Transverse colon (tissue), 4 donors: ENCODE data around the gene SWSAP1. TPM values are rescaled to one million over a fixed set of nuclear protein-coding genes. Genes with fewer than 3 reads are reported as not detected.

ENCODE experiments used
- DNase-seq: peaks from one replicate; pipeline ENCODE4 v3.0.0-alpha.2; 2019
- H3K27ac ChIP-seq, 4 donors: fragments of 200-600 bp; sonication (generic); 2 replicates each; pipeline ENCODE4 v1.5.1; 2016 to 2018; ENCODE audit warnings: inconsistent platforms in 4 of 4
- H3K27me3 ChIP-seq: fragments of 200-600 bp; sonication (generic); 2 replicates; pipeline ENCODE4 v1.5.1; 2017; ENCODE audit warnings: inconsistent platforms
- H3K36me3 ChIP-seq, 4 donors: fragments of 200-600 bp; sonication (generic); 2 replicates each; pipeline ENCODE4 v1.5.1; 2017 to 2019; ENCODE audit warnings: inconsistent platforms in 4 of 4
- H3K4me1 ChIP-seq, 4 donors: fragments of 200-600 bp; sonication (generic); 2 replicates each; pipeline ENCODE4 v1.5.1; 2017 to 2020; ENCODE audit warnings: inconsistent platforms in 4 of 4
- H3K4me3 ChIP-seq, 4 donors: fragments of 200-600 bp; sonication (generic); 1 replicate in 1 of 4; 2 replicates in 3 of 4; pipeline versions ENCODE4 v1.5.1 to v1.6.1; 2017 to 2019; ENCODE audit warnings: inconsistent platforms in 4 of 4
- H3K9me3 ChIP-seq, 2 donors: fragments of 200-600 bp; sonication (generic); 2 replicates each; pipeline ENCODE4 v1.5.1; 2017 to 2019; ENCODE audit warnings: inconsistent platforms in 2 of 2
- EP300 ChIP-seq: sonication (generic); formaldehyde crosslinking; IDR thresholded peaks from one replicate; pipeline ENCODE4 v1.6.1; 2017; ENCODE audit warnings: antibody characterized with exemption, low read depth
- POLR2A ChIP-seq: fragments of 450-650 bp; IDR thresholded peaks from one replicate; pipeline ENCODE4 v1.6.1; 2016; ENCODE audit warnings: antibody characterized with exemption, mild to moderate bottlenecking, moderate library complexity
- POLR2AphosphoS5 ChIP-seq, 3 donors: sonication (generic); formaldehyde crosslinking; IDR thresholded peaks; one replicate each; pipeline ENCODE4 v1.6.1; 2016; ENCODE audit warnings: antibody characterized with exemption in 3 of 3
- WGBS, 2 donors: methylation state at CpG; one replicate each; pipeline ENCODE4 v1.1.5; 2018; ENCODE audit warnings: low coverage in 1 of 2; 5-methylcytosine and 5-hydroxymethylcytosine counted together
- in situ Hi-C, 4 donors: fragments of 200-750 bp; cut with MboI; loops; one replicate each; pipeline versions ENCODE4 v1.15.0 to v1.15.1; 2017; ENCODE audit warnings: low sequenced_read_pairs in 3 of 4, low pct_ligation_motif_present in 1 of 4, low pct_unique_long_range_greater_than_20kb in 1 of 4
- intact Hi-C: fragments of 100-400 bp; cut with DNase I; formaldehyde crosslinking; loops from one replicate; pipeline ENCODE4 v1.15.1; 2023; ENCODE audit warnings: low total_unique reads
- total RNA-seq, 4 donors: library from RNA; depleted of rRNA; stranded (reverse); fragments of >200 nt; gene quantifications; one replicate each; pipeline ENCODE4 v1.1.0, GENCODE V29; 2016
- TF ChIP-seq, protein P1 (sequence below), 5 experiments: fragments of 200-600 bp in 3 of 5; fragments of 450-650 bp in 2 of 5; sonication (generic) in 3 of 5; IDR thresholded peaks; 1 replicate in 2 of 5; 2 replicates in 3 of 5; pipeline ENCODE4 v1.5.1; 2016 to 2017; ENCODE audit warnings: antibody characterized with exemption in 5 of 5, inconsistent platforms in 3 of 5, mild to moderate bottlenecking in 2 of 5, moderate library complexity in 1 of 5

Gene SWSAP1
- total RNA-seq, 4 donors from 2014 or later = 2.1 to 11.1 (median 2.6) TPM

DNA sequence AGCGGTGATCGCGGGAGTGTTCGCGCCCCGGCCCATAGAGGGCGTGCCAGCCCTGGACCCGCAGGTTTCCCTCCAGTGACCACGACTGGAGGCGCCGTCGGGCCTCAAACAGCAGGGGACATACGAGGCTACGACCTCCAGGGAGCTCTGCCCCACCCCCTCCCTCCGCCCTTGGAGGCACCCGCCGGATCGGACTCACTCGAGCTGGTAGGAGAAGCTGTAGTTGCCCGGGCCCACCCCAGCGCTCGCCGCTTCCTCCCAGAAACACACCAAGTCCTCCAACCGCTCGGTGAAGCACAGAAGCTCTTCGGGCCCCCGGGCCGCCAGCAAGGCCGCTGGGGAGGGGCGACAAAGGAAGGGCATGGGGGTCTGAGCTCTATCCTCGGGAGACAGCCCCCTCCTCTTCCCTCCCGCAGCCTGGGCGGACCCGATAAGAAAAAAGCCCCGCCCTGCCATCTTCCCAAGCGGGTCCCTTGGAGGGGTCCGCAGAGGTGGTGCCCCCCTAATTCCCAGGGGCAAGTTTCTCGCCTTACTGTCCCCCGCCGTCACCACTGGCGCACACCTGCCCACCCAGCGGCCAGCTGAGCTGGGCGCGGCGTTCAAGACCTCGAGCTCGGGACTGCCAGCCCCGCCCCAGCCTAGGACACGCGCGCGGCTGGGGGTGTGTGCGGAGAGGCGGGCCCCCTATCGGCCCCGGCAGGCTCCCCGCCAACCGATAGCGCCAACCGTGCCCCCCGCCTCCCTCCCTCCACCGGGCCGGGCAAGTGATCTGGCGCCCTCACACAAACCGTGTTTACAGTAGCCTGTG lies 8.6 kb downstream of the SWSAP1 start:
- Histone ChIP-seq H3K9me3 (no peaks in the 10 kb centered on the region), H3K27ac (peak overlapping the region in 1 of 4 donors; percentile 57), H3K36me3 (no peaks in the 10 kb centered on the region), H3K4me3 (peak overlapping the region in 3 of 4 donors; percentile 2 to 45 (median 34)), H3K4me1 (peaks cover 25 to 44% (median 37%) of the 10 kb centered on the region in 4 donors), H3K27me3 (peaks cover 18% of the 10 kb centered on the region)
- intact Hi-C loops (no loop called here), in situ Hi-C loops (loop anchor here in 1 of 4 donors (25.0 kb wide), 1 partner anchor 104 kb away; the partner anchor contains the start of gene ELAVL3)
- WGBS, 2 donors = 2% methylated on average over 56 of the region's 65 CpGs; no CpG with 5 or more reads in 1 of the 2 donors
- TF ChIP-seq, protein P1, sequence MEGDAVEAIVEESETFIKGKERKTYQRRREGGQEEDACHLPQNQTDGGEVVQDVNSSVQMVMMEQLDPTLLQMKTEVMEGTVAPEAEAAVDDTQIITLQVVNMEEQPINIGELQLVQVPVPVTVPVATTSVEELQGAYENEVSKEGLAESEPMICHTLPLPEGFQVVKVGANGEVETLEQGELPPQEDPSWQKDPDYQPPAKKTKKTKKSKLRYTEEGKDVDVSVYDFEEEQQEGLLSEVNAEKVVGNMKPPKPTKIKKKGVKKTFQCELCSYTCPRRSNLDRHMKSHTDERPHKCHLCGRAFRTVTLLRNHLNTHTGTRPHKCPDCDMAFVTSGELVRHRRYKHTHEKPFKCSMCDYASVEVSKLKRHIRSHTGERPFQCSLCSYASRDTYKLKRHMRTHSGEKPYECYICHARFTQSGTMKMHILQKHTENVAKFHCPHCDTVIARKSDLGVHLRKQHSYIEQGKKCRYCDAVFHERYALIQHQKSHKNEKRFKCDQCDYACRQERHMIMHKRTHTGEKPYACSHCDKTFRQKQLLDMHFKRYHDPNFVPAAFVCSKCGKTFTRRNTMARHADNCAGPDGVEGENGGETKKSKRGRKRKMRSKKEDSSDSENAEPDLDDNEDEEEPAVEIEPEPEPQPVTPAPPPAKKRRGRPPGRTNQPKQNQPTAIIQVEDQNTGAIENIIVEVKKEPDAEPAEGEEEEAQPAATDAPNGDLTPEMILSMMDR (IDR thresholded peaks at IDR 0.05) = peak; percentile 63 to 75 (median 70)
- TF ChIP-seq POLR2AphosphoS5 (IDR thresholded peaks at IDR 0.05) = no peak
- DNase-seq = peak; percentile 64

DNA sequence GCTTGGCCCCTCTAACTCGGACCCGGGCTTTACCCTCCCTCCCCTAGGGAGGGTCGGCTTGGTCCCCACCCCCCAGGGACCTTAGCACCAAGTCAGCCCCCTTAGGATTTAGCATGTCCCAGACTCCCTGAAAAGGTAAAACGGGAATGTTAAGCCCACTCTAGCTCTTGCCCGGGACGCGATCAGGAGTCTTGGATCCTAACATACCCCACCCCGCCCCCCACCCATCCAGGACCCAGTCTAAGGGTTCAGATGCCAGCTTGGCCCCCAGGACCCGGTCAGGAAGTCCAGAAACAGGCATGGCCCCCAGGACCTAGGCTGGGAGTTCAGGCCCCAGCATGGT lies 9.2 kb downstream of the SWSAP1 start:
- intact Hi-C loops (no loop called here), in situ Hi-C loops (loop anchor here in 1 of 4 donors (25.0 kb wide), 1 partner anchor 104 kb away; the partner anchor contains the start of gene ELAVL3)
- Histone ChIP-seq H3K27ac (peak overlapping the region in 1 of 4 donors; percentile 57), H3K4me1 (peaks cover 19 to 39% (median 35%) of the 10 kb centered on the region in 4 donors), H3K27me3 (peaks cover 18% of the 10 kb centered on the region), H3K36me3 (no peaks in the 10 kb centered on the region), H3K4me3 (peak overlapping the region in 3 of 4 donors; percentile 12 to 45 (median 34)), H3K9me3 (no peaks in the 10 kb centered on the region)
- 2% methylated on average over 9 of the region's 9 CpGs; no CpG with 5 or more reads in 1 of the 2 donors for WGBS, 2 donors
- TF ChIP-seq EP300 (no peak), POLR2A (no peak), POLR2AphosphoS5 (IDR thresholded peaks at IDR 0.05) (no peak)
- TF ChIP-seq, protein P1 (IDR thresholded peaks at IDR 0.05) = no peak
- no peak for DNase-seq

DNA sequence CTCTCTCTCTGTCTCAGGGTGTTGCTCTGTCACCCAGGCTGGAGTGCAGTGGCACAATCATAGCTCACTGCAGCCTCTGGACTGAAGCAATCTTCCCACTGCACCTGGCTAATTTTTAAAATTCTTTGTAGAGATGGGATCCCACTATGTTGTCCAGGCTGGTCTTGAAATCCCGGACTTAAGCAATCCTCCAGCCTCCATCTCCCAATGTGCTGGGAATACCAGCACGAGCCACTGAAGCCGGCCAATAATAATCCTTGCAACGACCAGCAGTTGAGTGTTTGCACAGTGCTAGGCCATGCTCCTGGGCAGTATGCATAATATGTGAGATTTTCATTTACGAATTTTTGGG lies 10.3 kb downstream of the SWSAP1 start:
- intact Hi-C loops = no loop called here
- in situ Hi-C loops = loop anchor here in 1 of 4 donors (25.0 kb wide), 1 partner anchor 103 kb away; the partner anchor contains the start of gene ELAVL3
- peaks cover 18% of the 10 kb centered on the region for H3K27me3 ChIP-seq
- DNase-seq = no peak
- H3K27ac ChIP-seq = no peak overlapping the region
- no peaks in the 10 kb centered on the region for H3K36me3 ChIP-seq
- WGBS, 2 donors = 74 to 88% methylated on average over 2 to 5 of the region's 5 CpGs
- peaks cover 19 to 39% (median 35%) of the 10 kb centered on the region in 4 donors for H3K4me1 ChIP-seq
- H3K9me3 ChIP-seq = no peaks in the 10 kb centered on the region
- no peak overlapping the region for H3K4me3 ChIP-seq
- TF ChIP-seq, protein P1 (IDR thresholded peaks at IDR 0.05) = no peak
- no peak for TF ChIP-seq POLR2AphosphoS5 (IDR thresholded peaks at IDR 0.05)
- no peak for TF ChIP-seq POLR2A
- TF ChIP-seq EP300 = no peak

DNA sequence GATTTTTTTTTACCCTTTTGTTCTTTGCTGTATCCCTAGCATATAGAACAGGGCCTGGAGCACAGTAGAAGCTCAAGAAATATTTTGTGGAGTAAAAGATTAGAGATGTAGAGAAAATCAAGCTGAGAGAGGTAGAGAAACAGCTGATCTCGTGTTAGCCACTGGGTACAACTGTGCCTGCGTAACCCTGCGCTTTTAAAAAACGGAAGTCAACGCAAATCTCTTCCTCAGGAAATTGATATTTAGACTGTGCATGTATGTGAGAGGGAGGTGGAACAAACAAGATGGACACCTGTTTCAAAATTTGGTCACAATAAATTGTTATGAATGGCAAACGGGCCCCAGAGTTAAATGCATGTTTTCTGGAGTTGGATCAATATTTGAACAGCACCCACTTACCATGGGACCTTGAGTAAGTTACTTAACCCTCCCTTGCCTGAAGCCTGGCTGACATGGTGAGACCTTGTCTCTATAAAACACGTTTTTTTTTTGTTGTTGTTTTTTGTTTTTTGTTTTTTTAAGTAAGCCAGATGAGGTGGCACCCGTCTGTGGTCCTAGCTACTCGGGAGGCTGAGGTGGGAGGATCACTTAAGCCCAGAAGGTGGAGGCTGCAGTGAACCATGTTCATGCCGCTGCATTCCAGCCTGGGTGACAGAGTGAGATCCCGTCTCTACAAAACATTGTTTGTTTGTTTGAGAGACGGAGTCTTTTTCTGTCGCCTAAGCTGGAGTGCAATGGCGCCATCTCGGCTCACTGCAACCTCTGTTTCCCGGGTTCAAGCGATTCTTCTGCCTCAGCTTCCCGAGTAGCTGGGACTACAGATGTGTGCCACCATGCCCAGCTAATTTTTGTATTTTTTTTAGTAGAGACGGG lies 12.9 kb downstream of the SWSAP1 start:
- in situ Hi-C loops = loop anchor here in 1 of 4 donors (25.0 kb wide), 1 partner anchor 100 kb away; the partner anchor contains the start of gene ELAVL3
- no peak overlapping the region for H3K4me3 ChIP-seq
- intact Hi-C loops = no loop called here
- no peak overlapping the region for H3K27ac ChIP-seq
- peaks cover 17% of the 10 kb centered on the region for H3K27me3 ChIP-seq
- 82 to 85% methylated on average over 17 to 19 of the region's 19 CpGs for whole genome bisulfite sequencing, 2 donors
- DNase-seq = no peak
- no peak for TF ChIP-seq POLR2A
- TF ChIP-seq, protein P1 (IDR thresholded peaks at IDR 0.05) = no peak
- no peak for TF ChIP-seq EP300
- H3K4me1 ChIP-seq = peaks cover 8 to 20% (median 17%) of the 10 kb centered on the region in 4 donors
- H3K36me3 ChIP-seq = no peaks in the 10 kb centered on the region
- H3K9me3 ChIP-seq = no peaks in the 10 kb centered on the region
